PC-9 (cell line): Measurements from ENCODE around the gene PGAM5. TPM values are rescaled to one million over a fixed set of nuclear protein-coding genes. Genes with fewer than 3 reads are reported as not detected.

ENCODE experiments used
- BruUV-seq: library from RNA; stranded (reverse); fragments of 400-500 nt; replicated peaks from 2 replicates; lab custom pipeline; 2021; lab: Mats Ljungman, UMichigan
- CTCF ChIA-PET: fragments of 300-600 bp; sonication (Branson Sonifier 250); formaldehyde crosslinking; loops from one replicate; lab custom pipeline; 2022; ENCODE audit warnings: antibody characterized with exemption; lab: Charles Lee
- POLR2A ChIA-PET: fragments of 300-600 bp; sonication (Branson Sonifier 250); formaldehyde crosslinking; loops from one replicate; lab custom pipeline; 2022; ENCODE audit warnings: antibody characterized with exemption; ENCODE audit not compliant: unreplicated experiment; lab: Charles Lee
- DNase-seq, 2 experiments: peaks; one replicate each; pipeline versions ENCODE4 v3.0.0 to v3.0.0-alpha.2; 2015 to 2022; ENCODE audit warnings: mixed read lengths in 1 of 2
- H2AFZ ChIP-seq: fragments of 200-600 bp; sonication (generic); 2 replicates; pipeline ENCODE4 v1.8.1; 2017; ENCODE audit warnings: antibody characterized with exemption
- H3F3A ChIP-seq: fragments of 200-600 bp; sonication (generic); 2 replicates; pipeline ENCODE4 v1.8.1; 2017; ENCODE audit warnings: antibody characterized with exemption, mild to moderate bottlenecking, low read depth; ENCODE audit not compliant: insufficient read depth
- H3K27ac ChIP-seq: fragments of 200-600 bp; sonication (generic); 2 replicates; pipeline ENCODE4 v1.6.1; 2016; ENCODE audit warnings: mixed run types
- H3K27me3 ChIP-seq: fragments of 200-600 bp; sonication (generic); 2 replicates; pipeline ENCODE4 v1.6.1; 2016; ENCODE audit warnings: low read depth, mixed run types; ENCODE audit not compliant: insufficient read depth
- H3K36me3 ChIP-seq: fragments of 200-600 bp; sonication (generic); 2 replicates; pipeline ENCODE4 v1.6.1; 2016; ENCODE audit warnings: low read depth, mixed run types
- H3K4me1 ChIP-seq: fragments of 200-600 bp; sonication (generic); replicated peaks from 2 replicates; pipeline ENCODE4 v1.6.1; 2016; ENCODE audit warnings: mixed run types; ENCODE audit not compliant: insufficient read depth
- H3K4me2 ChIP-seq: fragments of 200-600 bp; sonication (generic); 2 replicates; pipeline ENCODE4 v1.6.1; 2017; ENCODE audit warnings: mixed run types
- H3K4me3 ChIP-seq: fragments of 200-600 bp; sonication (generic); 2 replicates; pipeline ENCODE4 v1.6.1; 2016; ENCODE audit warnings: mixed run types
- H3K79me2 ChIP-seq: fragments of 200-600 bp; sonication (generic); 2 replicates; pipeline ENCODE4 v1.6.1; 2017; ENCODE audit warnings: low read depth, mixed run types
- H3K9me2 ChIP-seq: fragments of 200-600 bp; sonication (generic); 2 replicates; pipeline ENCODE4 v1.8.1; 2017; ENCODE audit warnings: mild to moderate bottlenecking; ENCODE audit not compliant: insufficient read depth
- H3K9me3 ChIP-seq: fragments of 200-600 bp; sonication (generic); 2 replicates; pipeline ENCODE4 v1.8.1; 2016; ENCODE audit warnings: low read depth; ENCODE audit not compliant: insufficient read depth
- H4K20me1 ChIP-seq: fragments of 200-600 bp; sonication (generic); 2 replicates; pipeline ENCODE4 v1.8.1; 2017; ENCODE audit not compliant: insufficient read depth
- EZH2 ChIP-seq: fragments of 200-600 bp; sonication (generic); IDR thresholded peaks from 2 replicates; pipeline ENCODE4 v1.8.0; 2017; ENCODE audit warnings: antibody characterized with exemption, low read depth
- intact Hi-C: fragments of 100-400 bp; cut with micrococcal nuclease; formaldehyde crosslinking; loops from one replicate; pipeline ENCODE4 v1.10.0; 2022; ENCODE audit not compliant: unreplicated experiment
- total RNA-seq: library from RNA; stranded (reverse); gene quantifications from 2 replicates; pipeline ENCODE4 v1.2.3, GENCODE V29; 2021
- TF ChIP-seq, protein P1 (sequence below): fragments of 200-600 bp; sonication (generic); conservative IDR thresholded peaks from 2 replicates; pipeline ENCODE4 v1.6.1; 2017; ENCODE audit warnings: mixed run types, antibody characterized with exemption, mild to moderate bottlenecking, moderate library complexity

The PGAM5 gene
- total RNA-seq, 1 experiment from 2014 or later = 59.0 TPM

DNA sequence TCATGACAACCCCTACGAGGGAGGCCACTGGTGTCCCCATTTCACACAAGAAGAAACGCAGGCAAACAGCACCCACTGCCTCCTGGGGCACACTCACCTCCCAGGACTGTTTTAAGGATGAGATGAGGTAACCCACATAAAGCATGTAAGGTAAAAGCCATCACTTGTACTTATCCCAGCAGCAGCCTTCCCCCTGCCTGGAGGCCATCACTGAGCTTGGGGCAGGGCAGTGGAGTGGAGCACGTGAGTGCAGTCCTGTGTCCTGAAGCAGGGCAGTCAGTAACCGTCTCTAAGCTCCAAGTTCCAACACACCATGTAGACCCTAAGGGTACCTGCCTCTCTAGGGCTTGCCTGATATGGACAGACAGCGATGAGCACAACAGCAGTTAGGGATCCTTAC, 25.2 kb upstream of the PGAM5 start:
- BruUV-seq = TSS peak; percentile 71
- no peak for DNase-seq
- peaks cover 13% of the 10 kb centered on the region for H3K4me1 ChIP-seq
- no peaks in the 10 kb centered on the region for H3F3A ChIP-seq
- H3K36me3 ChIP-seq = no peaks in the 10 kb centered on the region
- H3K4me3 ChIP-seq = no peak overlapping the region
- TF ChIP-seq EZH2 = no peak
- TF ChIP-seq, protein P1, sequence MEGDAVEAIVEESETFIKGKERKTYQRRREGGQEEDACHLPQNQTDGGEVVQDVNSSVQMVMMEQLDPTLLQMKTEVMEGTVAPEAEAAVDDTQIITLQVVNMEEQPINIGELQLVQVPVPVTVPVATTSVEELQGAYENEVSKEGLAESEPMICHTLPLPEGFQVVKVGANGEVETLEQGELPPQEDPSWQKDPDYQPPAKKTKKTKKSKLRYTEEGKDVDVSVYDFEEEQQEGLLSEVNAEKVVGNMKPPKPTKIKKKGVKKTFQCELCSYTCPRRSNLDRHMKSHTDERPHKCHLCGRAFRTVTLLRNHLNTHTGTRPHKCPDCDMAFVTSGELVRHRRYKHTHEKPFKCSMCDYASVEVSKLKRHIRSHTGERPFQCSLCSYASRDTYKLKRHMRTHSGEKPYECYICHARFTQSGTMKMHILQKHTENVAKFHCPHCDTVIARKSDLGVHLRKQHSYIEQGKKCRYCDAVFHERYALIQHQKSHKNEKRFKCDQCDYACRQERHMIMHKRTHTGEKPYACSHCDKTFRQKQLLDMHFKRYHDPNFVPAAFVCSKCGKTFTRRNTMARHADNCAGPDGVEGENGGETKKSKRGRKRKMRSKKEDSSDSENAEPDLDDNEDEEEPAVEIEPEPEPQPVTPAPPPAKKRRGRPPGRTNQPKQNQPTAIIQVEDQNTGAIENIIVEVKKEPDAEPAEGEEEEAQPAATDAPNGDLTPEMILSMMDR = no peak
- ChIA-PET CTCF (no interaction called here), POLR2A (no interaction called here)
- intact Hi-C loops = no loop called here
- H3K27me3 ChIP-seq = no peaks in the 10 kb centered on the region
- no peak overlapping the region for H3K27ac ChIP-seq
- no peak overlapping the region for H2AFZ ChIP-seq
- H4K20me1 ChIP-seq = peaks cover 5% of the 10 kb centered on the region; the same call in 1 of the 2 replicates
- H3K4me2 ChIP-seq = peak overlapping the region; percentile 19; the same call in 1 of the 2 replicates
- no peaks in the 10 kb centered on the region for H3K9me2 ChIP-seq
- H3K9me3 ChIP-seq = no peaks in the 10 kb centered on the region
- H3K79me2 ChIP-seq = peaks cover 51% of the 10 kb centered on the region

DNA sequence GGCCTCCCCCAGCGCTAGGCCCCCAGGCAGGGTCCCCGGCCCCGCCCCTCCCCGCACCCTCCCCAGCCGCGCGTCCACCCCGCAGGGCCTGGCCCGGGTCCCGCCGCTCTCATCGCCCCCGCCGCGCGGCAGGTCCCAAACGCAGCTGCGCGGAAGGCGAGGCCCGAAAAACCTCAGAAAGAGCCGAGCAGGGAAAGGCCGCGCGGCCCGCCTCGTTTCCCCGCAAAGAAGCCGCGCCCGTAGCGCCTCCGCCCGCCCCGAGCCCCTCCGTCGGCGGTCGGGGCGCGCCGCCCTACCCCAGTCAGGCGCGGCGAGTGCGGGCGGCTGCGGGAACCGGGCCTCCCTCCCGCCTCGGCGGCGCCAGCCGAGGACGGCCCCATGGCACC, 23.8 kb upstream of the PGAM5 start:
- no TSS peak for BruUV-seq
- H2AFZ ChIP-seq = peak overlapping the region; percentile 80
- H3K79me2 ChIP-seq = peaks cover 39% of the 10 kb centered on the region
- TF ChIP-seq, protein P1 = no peak
- TF ChIP-seq EZH2 = no peak
- no peaks in the 10 kb centered on the region for H3K27me3 ChIP-seq
- no peaks in the 10 kb centered on the region for H3K9me2 ChIP-seq
- intact Hi-C loops = loop anchor here (2.0 kb wide), 1 partner anchor 74 kb away; the partner anchor contains the start of gene ANKLE2
- no peak overlapping the region for H3K27ac ChIP-seq
- no peaks in the 10 kb centered on the region for H3K9me3 ChIP-seq
- peaks cover 13% of the 10 kb centered on the region for H3K4me1 ChIP-seq
- peaks cover 8% of the 10 kb centered on the region; the same call in 1 of the 2 replicates for H3K36me3 ChIP-seq
- H4K20me1 ChIP-seq = no peaks in the 10 kb centered on the region
- peaks cover 4% of the 10 kb centered on the region; the same call in 1 of the 2 replicates for H3F3A ChIP-seq
- DNase-seq = no peak
- peak overlapping the region; percentile 81 for H3K4me2 ChIP-seq
- H3K4me3 ChIP-seq = peak overlapping the region; percentile 81; the same call in 1 of the 2 replicates
- CTCF ChIA-PET = no interaction called here
- POLR2A ChIA-PET = interaction anchor here (0.6 kb wide), 1 partner anchor 142 kb away, joined by 3 read pairs; no protein-coding TSS in a partner anchor

DNA sequence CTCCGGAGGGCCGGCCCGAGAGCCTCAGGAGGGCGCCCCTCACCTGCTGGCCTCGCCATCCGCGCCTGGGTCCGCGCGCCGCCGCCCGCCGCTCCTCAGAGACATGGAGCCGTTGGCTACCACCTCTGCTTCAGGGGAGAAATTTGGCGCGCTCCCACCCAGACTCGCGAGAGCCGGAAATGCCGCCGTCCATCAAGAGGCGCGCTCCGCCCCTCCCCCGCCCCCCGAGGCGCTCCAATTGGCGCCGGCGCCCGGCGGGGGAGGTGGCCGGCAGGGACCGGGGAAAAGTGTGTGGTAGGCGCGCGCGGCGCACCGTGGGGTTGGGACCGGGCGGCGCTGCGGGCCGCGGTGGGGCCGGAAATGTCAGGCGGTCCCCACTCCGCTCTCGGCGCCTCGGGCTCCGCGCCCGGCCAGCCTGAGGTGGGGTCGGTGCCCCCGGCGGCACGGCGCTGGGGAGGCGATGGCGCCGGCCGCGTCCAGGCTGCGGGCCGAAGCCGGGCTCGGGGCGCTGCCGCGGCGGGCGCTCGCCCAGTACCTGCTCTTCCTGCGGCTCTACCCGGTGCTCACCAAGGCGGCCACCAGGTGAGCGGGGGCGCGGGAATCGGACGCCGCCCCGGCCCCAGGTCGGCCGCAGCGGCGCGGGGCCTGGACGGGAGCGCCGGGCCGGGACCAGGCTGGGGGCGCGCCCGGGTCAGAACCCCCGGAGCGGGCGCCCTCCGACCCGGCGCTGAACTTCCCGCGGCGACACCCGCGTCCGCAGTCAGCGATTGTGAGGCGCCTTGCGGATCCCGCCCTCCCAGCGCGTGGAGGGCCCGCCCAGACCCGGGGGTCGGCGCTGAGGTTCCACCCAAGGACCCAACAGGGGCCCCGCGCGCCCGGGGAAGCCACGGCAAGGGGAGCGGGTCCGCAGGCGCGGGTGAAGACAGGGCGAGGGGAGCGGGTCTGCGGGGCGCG, 23.2 kb upstream of the PGAM5 start, which contains the start of the genes POLE and PXMP2:
Gene POLE, minus strand, starts transcription at position 132 of the 954 bp plus-strand sequence. Its CDS starts 27 bp downstream, at position 105.
Gene PXMP2, plus strand, starts transcription at position 377 of the 954 bp plus-strand sequence. Its CDS starts 84 bp downstream, at position 461.
- Histone ChIP-seq H3K79me2 (peaks cover 35% of the 10 kb centered on the region), H3K4me2 (peak within 1 kb of the TSS; percentile 82), H3K9me2 (no peaks in the 10 kb centered on the region), H4K20me1 (no peaks in the 10 kb centered on the region), H3K4me3 (peak within 1 kb of the TSS; percentile 81), H3K27me3 (no peaks in the 10 kb centered on the region), H3K36me3 (peaks cover 8% of the 10 kb centered on the region; the same call in 1 of the 2 replicates), H3K27ac (no peak within 1 kb of the TSS), H2AFZ (peak within 1 kb of the TSS; percentile 80), H3F3A (peaks cover 4% of the 10 kb centered on the region; the same call in 1 of the 2 replicates), H3K9me3 (no peaks in the 10 kb centered on the region), H3K4me1 (peaks cover 13% of the 10 kb centered on the region)
- CTCF ChIA-PET = no interaction called here
- POLR2A ChIA-PET = no interaction called here
- BruUV-seq = no TSS peak
- intact Hi-C loops = loop anchor here (2.0 kb wide), 1 partner anchor 73 kb away; the partner anchor contains the start of gene ANKLE2
- no peak for TF ChIP-seq EZH2
- TF ChIP-seq, protein P1 = no peak
- DNase-seq = peak; percentile 84 to 95
